GM18868 (cell line): ENCODE results near the gene PHLDB2.

Source experiments
- ATAC-seq: cut with Tn5 transposase; IDR thresholded peaks from one replicate; pipeline ENCODE4 v1.9.1; 2021; ENCODE audit warnings: mild to moderate bottlenecking, moderate library complexity; ENCODE audit not compliant: unreplicated experiment

PHLDB2 gene

DNA sequence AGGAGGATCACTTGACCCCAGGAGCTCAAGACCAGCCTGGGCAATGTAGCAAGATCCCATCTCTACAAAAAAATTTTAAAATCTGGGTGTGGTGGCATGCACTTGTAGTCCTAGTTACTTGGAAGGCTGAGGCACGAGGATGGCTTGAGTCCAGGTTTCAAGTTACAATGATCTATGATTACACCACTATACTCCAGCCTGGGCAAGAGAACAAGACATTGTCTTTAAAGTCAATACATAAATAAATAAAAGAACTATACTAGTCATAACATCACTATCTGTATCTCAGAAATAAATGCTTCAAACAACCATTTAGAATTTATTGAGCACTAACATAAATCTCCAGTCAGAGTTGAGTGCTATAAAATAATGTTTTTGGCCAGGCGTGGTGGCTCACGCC is 8.5 kb upstream of the PHLDB2 start:
- ATAC-seq: no peak

- ATAC-seq: no peak
These were observed 7.5 kb upstream of the PHLDB2 start for GRCh38 chr3:111851511-111851954.

DNA sequence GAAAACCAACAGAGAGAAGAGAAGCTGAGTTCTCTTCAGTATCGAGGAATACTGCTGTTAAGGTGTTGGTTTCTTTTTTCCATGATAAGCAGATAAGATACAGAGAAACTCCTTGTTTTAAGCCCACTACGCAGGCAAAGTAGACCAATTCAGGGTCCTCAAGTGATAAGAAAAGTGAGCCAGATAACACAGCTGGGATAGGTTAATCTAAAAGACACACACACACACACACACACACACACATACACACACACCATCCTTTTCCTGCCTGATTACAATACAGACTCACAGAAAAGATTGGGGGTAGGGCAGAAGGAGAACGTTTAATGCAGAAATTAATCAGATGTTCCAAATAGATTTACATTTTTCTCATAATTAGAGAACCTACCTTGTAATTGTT is 6.5 kb upstream of the PHLDB2 start:
- no peak for ATAC-seq

DNA sequence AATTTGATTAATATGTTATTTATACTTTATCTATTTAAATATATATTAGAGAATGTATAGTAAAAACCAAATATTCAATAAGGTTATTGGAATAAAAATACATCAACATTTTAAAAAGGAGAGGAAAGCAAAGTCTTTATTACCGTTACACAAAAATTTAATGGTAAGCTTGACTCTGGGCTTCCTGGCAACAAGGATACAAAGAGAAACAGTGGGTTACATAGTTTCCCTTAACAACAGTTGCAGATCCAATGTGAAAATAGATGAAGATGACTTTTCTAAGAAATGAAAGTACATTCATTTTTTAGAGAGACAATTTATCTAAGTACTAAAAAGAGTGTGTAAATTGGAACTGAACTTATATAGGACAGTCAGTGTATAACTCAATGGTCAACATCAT is 6.0 kb upstream of the PHLDB2 start:
- no peak for ATAC-seq

DNA sequence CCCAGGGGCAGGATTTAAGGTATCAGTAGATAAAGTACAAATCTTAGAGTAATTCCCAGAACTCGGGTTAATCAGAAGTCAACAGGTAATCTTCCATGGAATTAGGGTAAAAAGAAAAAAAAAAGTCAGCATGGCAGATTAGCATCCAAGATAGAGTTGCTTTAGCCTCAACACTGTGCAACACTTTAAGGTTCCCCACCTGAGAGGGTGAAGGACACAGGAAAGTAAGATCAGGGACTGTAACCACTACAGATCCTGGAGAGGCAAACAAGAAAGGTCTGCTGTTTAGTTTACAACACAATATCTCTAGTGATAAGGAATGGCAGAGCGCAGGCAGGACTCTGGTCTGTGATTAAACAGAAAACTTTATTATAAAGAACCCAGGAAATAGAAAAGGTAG is 4.1 kb upstream of the PHLDB2 start:
- no peak for ATAC-seq

GRCh38 chr3:111856501-111856900 is 2.6 kb upstream of the PHLDB2 start:
- ATAC-seq: no peak

DNA sequence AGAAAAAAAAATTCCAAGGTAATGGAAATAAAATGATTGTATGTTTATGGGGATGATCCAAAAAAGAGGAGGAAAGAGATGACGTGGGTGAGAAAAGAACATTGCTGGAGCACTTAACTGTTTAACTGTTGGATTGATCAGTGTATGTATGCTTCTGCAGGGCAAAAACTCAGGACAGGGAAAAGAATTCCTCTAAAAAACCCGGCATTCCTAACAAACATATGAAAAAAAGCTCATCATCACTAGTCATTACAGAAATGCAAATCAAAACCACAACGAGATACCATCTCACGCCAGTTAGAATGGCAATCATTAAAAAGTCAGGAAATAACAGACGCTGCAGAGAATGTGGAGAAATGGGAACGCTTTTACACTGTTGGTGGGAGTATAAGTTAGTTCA is 1.6 kb upstream of the PHLDB2 start:
- ATAC-seq: no peak

DNA sequence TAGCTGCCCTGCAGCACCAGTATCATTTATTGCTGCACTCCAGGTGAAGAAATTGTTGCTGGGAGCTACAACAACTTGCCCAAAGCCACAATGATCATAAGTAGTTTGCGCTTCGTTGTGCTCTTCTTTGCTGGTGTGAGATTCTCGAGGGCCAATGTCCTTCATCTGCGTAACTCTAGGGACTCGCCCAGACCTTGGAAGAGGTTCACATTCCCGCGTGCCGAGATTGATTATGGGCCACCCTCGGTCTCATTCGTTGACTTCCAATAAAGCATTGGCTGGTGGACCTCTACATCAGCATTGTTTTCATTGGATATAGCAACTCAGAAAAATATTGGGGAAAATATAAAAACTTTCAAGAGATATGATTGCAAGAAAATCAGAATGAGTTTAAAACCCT is 423 bp upstream of the PHLDB2 start:
- no peak for ATAC-seq

- peak; percentile 85 for ATAC-seq
These were observed 1.2 kb downstream of the PHLDB2 start for GRCh38 chr3:111859974-111860859.

- ATAC-seq: no peak
These were observed 2.3 kb downstream of the PHLDB2 start for GRCh38 chr3:111861391-111861790.

- no peak for ATAC-seq
These were observed 3.4 kb downstream of the PHLDB2 start for GRCh38 chr3:111862415-111862814.

GRCh38 chr3:111862974-111863373 is 3.9 kb downstream of the PHLDB2 start:
- no peak for ATAC-seq

- ATAC-seq: no peak
These were observed 5.1 kb downstream of the PHLDB2 start for GRCh38 chr3:111863942-111864694.

- no peak for ATAC-seq
These were observed 6.0 kb downstream of the PHLDB2 start for GRCh38 chr3:111864821-111865656.

GRCh38 chr3:111867889-111868426 is 8.9 kb downstream of the PHLDB2 start:
- ATAC-seq: no peak

DNA sequence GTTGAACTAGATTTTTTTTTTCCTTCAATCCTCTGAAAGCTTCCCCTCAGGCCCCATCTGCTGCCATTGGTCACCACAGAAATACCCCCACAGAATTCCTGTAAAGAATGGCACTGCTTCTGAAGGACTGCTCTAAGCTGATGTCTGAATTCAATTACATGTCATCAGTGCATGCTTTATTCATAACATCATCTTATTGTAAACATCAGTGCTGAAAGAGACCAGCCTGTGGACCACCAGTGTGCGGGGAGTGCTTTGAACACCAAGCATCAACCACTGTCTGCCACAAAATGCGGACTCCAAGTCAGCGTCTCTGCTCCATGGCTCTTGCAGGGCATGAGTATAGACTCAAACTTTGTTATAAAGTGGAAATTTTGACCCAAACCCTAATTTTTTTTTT is 11.6 kb downstream of the PHLDB2 start:
- ATAC-seq: no peak

DNA sequence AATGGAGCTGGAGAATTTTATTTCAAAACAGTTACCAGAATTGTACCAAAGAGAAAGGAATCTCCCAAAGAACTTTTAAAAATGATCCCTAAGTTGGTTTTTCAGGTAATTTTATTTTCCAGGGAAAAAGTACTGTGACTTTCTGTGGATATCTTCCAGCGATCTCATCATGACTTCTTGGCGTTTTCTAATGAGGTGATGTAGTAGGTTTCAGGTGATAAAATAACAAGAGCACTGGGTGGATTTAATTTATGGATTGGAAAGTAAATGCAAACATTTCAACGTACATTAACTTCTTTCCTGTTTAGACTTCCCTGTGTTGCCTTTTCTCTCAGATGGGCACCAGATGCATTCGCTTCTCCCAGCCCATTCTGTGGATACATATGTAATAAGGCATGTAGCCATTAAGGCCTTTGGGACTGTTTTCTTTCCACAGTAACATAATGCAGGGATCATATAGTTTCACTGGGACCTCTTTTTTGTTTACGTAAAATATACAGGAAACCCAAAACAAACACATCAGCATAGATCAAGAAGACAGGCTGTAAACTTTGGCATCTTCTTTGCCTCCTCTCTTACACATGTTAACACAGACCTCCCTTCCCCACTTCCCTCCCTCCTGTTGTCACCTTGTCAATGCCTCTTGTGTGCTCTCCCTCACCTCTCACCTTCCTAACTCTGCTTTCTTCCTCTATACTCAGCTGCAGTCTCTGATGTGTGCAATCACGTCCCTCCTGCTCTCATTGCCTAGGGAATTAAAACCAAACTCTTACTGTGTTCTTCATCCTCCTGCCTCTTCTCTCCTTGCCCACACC is 13.0 kb downstream of the PHLDB2 start:
- no peak for ATAC-seq

DNA sequence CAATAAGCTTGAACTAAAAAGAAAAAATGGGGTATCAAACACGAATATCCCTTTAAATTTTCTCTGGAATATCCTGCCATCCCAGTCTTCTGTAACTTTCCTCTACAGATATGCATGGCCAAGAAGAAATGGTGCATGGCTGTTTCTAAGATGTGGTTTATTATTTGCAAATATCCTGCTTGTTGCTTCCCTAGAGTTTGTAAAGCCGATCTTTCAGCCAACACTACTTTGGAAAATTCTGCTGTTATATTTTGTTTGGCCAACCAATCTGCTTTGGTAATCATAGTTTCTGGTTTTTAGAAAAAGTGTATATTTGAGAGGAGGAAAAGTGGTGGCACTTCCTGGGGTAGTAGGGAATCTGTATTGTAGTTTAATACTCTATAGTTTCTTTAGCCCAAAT is 13.9 kb downstream of the PHLDB2 start:
- ATAC-seq: no peak

GRCh38 chr3:111874177-111874820 is 15.2 kb downstream of the PHLDB2 start:
- no peak for ATAC-seq

DNA sequence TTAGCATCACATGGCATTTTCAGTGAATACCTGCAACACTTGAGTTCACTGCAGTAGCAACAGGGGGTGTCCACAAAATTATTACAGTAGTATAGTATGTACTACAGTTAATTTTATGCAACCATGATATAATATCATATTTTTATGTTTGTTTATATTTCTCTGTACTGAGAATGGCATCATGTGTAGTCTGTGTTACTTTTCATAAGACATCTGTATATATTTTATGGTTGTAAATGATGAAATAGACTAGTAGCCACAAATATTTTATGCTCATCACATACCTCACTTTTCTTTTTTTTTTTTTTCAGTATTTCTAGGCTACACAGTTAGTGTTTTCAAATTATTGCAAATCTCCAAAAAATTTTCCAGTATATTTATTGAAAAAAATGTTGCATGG is 22.4 kb downstream of the PHLDB2 start:
- no peak for ATAC-seq
